ENCODE data around the gene C2orf80.
"Not testable (repeated sequence)": the region's sequence is repeated elsewhere in the genome, so short reads cannot be mapped to it uniquely, and the experiment has no call there.

The C2orf80 gene

GRCh38 chr2:208189810-208190503 is at the start of gene C2orf80:
Gene C2orf80 (minus strand): TSS chr2:208190030. CDS start chr2:208186986, 3,044 bp downstream.
- Mint-ChIP-seq H3K36me3 (ENCODE audit: insufficient read depth) (no peaks in the 10 kb centered on the region), H3K4me1 (no peaks in the 10 kb centered on the region), H3K4me3 (no peak within 1 kb of the TSS), H3K9me3 (no peaks in the 10 kb centered on the region), H3K27ac (ENCODE audit: low read depth) (no peak within 1 kb of the TSS), H3K27me3 (peaks cover 19% of the 10 kb centered on the region)
- DNase-seq (ENCODE audit: low spot score in 2 of 2), result no peak
- ATAC-seq (replicated peaks; ENCODE audit: extremely low read depth, poor library complexity, severe bottlenecking), result no peak

- no peak overlapping the region for H3K27ac Mint-ChIP-seq (ENCODE audit: low read depth)
- H3K4me1 Mint-ChIP-seq, result no peaks in the 10 kb centered on the region
- H3K4me3 Mint-ChIP-seq, result no peak overlapping the region
- ATAC-seq (replicated peaks; ENCODE audit: extremely low read depth, poor library complexity, severe bottlenecking), result no peak
- peaks cover 22% of the 10 kb centered on the region for H3K36me3 Mint-ChIP-seq (ENCODE audit: insufficient read depth)
- DNase-seq (ENCODE audit: low spot score in 2 of 2), result no peak
- H3K9me3 Mint-ChIP-seq, result peaks cover 12% of the 10 kb centered on the region
- no peaks in the 10 kb centered on the region for H3K27me3 Mint-ChIP-seq
Measured at GRCh38 chr2:208235860-208236259, 46.0 kb upstream of the C2orf80 start.

- Mint-ChIP-seq H3K4me3 (no peak overlapping the region), H3K36me3 (ENCODE audit: insufficient read depth) (peaks cover 20% of the 10 kb centered on the region), H3K4me1 (no peaks in the 10 kb centered on the region), H3K27me3 (no peaks in the 10 kb centered on the region), H3K27ac (ENCODE audit: low read depth) (no peak overlapping the region), H3K9me3 (peaks cover 12% of the 10 kb centered on the region)
- ATAC-seq (replicated peaks; ENCODE audit: extremely low read depth, poor library complexity, severe bottlenecking) (no peak), DNase-seq (ENCODE audit: low spot score in 2 of 2) (no peak)
Measured at GRCh38 chr2:208234786-208235185, 45.0 kb upstream of the C2orf80 start.

- ATAC-seq (replicated peaks; ENCODE audit: extremely low read depth, poor library complexity, severe bottlenecking) (no peak), DNase-seq (ENCODE audit: low spot score in 2 of 2) (no peak)
- Mint-ChIP-seq H3K4me1 (no peaks in the 10 kb centered on the region), H3K9me3 (peaks cover 6% of the 10 kb centered on the region), H3K27me3 (no peaks in the 10 kb centered on the region), H3K4me3 (no peak overlapping the region), H3K27ac (ENCODE audit: low read depth) (no peak overlapping the region), H3K36me3 (ENCODE audit: insufficient read depth) (peaks cover 2% of the 10 kb centered on the region)
Measured at GRCh38 chr2:208228476-208228875, 38.6 kb upstream of the C2orf80 start.

GRCh38 chr2:208227581-208228232 is 37.9 kb upstream of the C2orf80 start:
- Mint-ChIP-seq H3K36me3 (ENCODE audit: insufficient read depth) (peaks cover 2% of the 10 kb centered on the region), H3K4me1 (no peaks in the 10 kb centered on the region), H3K4me3 (no peak overlapping the region), H3K27ac (ENCODE audit: low read depth) (no peak overlapping the region), H3K27me3 (no peaks in the 10 kb centered on the region), H3K9me3 (peaks cover 6% of the 10 kb centered on the region)
- no peak for DNase-seq (ENCODE audit: low spot score in 2 of 2)
- no peak for ATAC-seq (replicated peaks; ENCODE audit: extremely low read depth, poor library complexity, severe bottlenecking)

- no peak overlapping the region for H3K4me3 Mint-ChIP-seq
- no peaks in the 10 kb centered on the region for H3K9me3 Mint-ChIP-seq
- H3K27ac Mint-ChIP-seq (ENCODE audit: low read depth), result no peak overlapping the region
- H3K36me3 Mint-ChIP-seq (ENCODE audit: insufficient read depth), result peaks cover 3% of the 10 kb centered on the region
- H3K27me3 Mint-ChIP-seq, result no peaks in the 10 kb centered on the region
- no peak for ATAC-seq (replicated peaks; ENCODE audit: extremely low read depth, poor library complexity, severe bottlenecking)
- DNase-seq (ENCODE audit: low spot score in 2 of 2), result no peak
- H3K4me1 Mint-ChIP-seq, result no peaks in the 10 kb centered on the region
Measured at GRCh38 chr2:208224802-208225201, 35.0 kb upstream of the C2orf80 start.

DNA sequence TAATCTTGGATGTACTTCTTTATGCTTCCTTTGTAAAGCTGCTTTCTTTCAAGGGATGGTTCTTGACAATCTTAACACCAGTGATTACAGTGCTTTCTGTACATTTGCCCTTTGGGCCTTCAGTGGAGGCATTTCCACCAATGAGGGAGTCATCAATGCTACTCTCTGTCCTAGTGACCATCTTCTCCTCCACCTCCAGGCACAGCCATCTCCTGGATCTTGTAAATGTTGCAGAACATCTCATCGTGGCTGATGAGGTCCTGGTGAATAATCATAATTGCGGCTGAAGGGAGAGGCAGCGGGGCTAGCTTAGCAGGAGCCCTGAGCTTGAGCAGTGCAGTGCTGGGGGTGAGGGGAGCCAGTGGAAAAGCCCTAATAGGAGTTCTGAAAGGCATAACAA is 32.5 kb upstream of the C2orf80 start:
- no peaks in the 10 kb centered on the region for H3K4me1 Mint-ChIP-seq
- no peak overlapping the region for H3K4me3 Mint-ChIP-seq
- H3K36me3 Mint-ChIP-seq (ENCODE audit: insufficient read depth), result peaks cover 3% of the 10 kb centered on the region
- no peak for DNase-seq (ENCODE audit: low spot score in 2 of 2)
- no peaks in the 10 kb centered on the region for H3K27me3 Mint-ChIP-seq
- H3K27ac Mint-ChIP-seq (ENCODE audit: low read depth), result no peak overlapping the region
- no peak for ATAC-seq (replicated peaks; ENCODE audit: extremely low read depth, poor library complexity, severe bottlenecking)
- no peaks in the 10 kb centered on the region for H3K9me3 Mint-ChIP-seq

- not testable (repeated sequence) for ATAC-seq (replicated peaks; ENCODE audit: extremely low read depth, poor library complexity, severe bottlenecking); DNase-seq (ENCODE audit: low spot score in 2 of 2); H3K4me1 Mint-ChIP-seq; H3K4me3 Mint-ChIP-seq; H3K27ac Mint-ChIP-seq (ENCODE audit: low read depth); H3K36me3 Mint-ChIP-seq (ENCODE audit: insufficient read depth); H3K27me3 Mint-ChIP-seq; H3K9me3 Mint-ChIP-seq
Measured at GRCh38 chr2:208221873-208222272, 32.0 kb upstream of the C2orf80 start.

DNA sequence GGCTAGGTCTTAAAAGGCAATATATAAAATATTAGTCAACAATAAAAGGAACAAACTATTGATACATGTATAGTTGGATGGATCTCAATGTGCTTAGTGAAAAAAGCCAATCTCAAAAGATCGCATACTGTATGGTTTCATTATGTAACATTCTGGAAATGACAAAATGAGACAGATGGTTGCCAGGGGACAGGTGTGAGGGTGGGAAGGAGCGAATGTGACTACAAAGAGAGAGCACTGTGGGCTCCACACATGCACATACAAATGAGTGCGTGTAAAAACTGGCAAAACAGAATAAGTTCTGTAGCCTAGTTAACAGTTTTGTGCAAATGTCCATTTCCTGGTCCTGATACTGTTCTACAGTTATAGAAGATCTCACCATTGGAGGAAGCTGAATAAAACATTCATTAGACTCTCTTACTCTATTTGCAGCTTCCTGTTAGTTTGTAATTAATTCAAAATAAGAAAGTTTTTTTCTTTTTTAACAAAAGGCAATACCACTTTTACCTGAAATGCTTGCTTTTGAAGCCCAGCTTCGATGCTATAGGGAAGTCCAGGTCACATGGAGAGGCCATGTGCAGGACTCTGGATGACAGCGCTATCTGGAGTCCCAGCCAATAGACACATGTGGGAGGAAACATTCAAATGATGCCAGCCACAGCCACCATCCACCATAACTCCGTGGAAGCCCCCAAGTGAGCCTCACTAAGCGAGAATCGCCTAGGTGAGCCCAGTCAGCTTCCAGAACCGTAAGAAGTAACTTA is 21.0 kb upstream of the C2orf80 start:
- DNase-seq (ENCODE audit: low spot score in 2 of 2) (no peak), ATAC-seq (replicated peaks; ENCODE audit: extremely low read depth, poor library complexity, severe bottlenecking) (no peak)
- no peaks in the 10 kb centered on the region for H3K9me3 Mint-ChIP-seq
- peaks cover 14% of the 10 kb centered on the region for H3K27me3 Mint-ChIP-seq
- no peak overlapping the region for H3K4me3 Mint-ChIP-seq
- H3K36me3 Mint-ChIP-seq (ENCODE audit: insufficient read depth), result no peaks in the 10 kb centered on the region
- peaks cover 10% of the 10 kb centered on the region for H3K4me1 Mint-ChIP-seq
- no peak overlapping the region for H3K27ac Mint-ChIP-seq (ENCODE audit: low read depth)

DNA sequence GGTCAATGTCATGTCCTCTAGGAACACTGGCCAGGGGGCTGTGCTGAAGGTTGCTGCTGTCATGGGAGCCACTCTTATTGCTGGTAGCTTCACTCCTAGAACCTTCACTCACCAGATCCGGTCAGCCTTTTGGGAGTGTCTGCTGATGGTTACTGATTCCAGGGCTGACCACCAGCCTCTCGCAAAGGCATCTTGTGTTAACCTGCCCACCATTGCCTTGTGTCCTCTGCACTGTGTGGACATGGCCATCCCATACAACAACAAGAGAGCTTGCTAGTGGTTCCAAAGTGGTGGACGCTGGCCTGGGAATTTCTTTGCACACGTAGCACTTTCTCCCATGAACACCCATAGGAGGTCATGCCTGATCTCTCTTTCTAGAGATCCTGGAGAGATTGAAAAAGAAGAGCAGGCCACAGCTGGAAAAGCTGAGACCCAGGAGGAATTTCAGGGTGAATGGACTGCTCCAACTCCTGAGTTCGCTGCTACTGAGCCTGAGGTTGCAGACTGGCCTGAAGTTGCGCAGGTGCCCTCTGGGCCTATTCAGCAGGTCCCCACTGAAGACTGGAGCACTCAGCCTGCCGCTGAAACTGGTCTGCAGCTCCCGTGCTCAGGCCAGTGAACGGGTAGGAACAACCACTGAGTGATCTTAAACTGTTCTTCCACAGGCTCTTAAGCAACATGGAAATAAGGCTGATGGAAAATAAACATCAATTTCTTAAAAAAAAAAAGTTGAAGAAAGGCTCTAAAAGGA is 18.7 kb upstream of the C2orf80 start:
- Mint-ChIP-seq H3K27me3 (peaks cover 16% of the 10 kb centered on the region), H3K36me3 (ENCODE audit: insufficient read depth) (no peaks in the 10 kb centered on the region), H3K9me3 (no peaks in the 10 kb centered on the region), H3K4me1 (peaks cover 4% of the 10 kb centered on the region), H3K27ac (ENCODE audit: low read depth) (no peak overlapping the region), H3K4me3 (no peak overlapping the region)
- DNase-seq (ENCODE audit: low spot score in 2 of 2), result no peak
- ATAC-seq (replicated peaks; ENCODE audit: extremely low read depth, poor library complexity, severe bottlenecking), result no peak

GRCh38 chr2:208207769-208208168 is 17.9 kb upstream of the C2orf80 start:
- Mint-ChIP-seq H3K27ac (ENCODE audit: low read depth) (no peak overlapping the region), H3K9me3 (no peaks in the 10 kb centered on the region), H3K27me3 (peaks cover 16% of the 10 kb centered on the region), H3K36me3 (ENCODE audit: insufficient read depth) (no peaks in the 10 kb centered on the region), H3K4me3 (no peak overlapping the region), H3K4me1 (peaks cover 4% of the 10 kb centered on the region)
- ATAC-seq (replicated peaks; ENCODE audit: extremely low read depth, poor library complexity, severe bottlenecking) (no peak), DNase-seq (ENCODE audit: low spot score in 2 of 2) (no peak)

- ATAC-seq (replicated peaks; ENCODE audit: extremely low read depth, poor library complexity, severe bottlenecking) (no peak), DNase-seq (ENCODE audit: low spot score in 2 of 2) (no peak)
- no peaks in the 10 kb centered on the region for H3K9me3 Mint-ChIP-seq
- peaks cover 9% of the 10 kb centered on the region for H3K27me3 Mint-ChIP-seq
- no peak overlapping the region for H3K27ac Mint-ChIP-seq (ENCODE audit: low read depth)
- no peaks in the 10 kb centered on the region for H3K4me1 Mint-ChIP-seq
- no peaks in the 10 kb centered on the region for H3K36me3 Mint-ChIP-seq (ENCODE audit: insufficient read depth)
- H3K4me3 Mint-ChIP-seq, result no peak overlapping the region
Measured at GRCh38 chr2:208204166-208204565, 14.3 kb upstream of the C2orf80 start.
